Nephron (organoid): ENCODE data around the gene WDR73.

ENCODE experiments used
- H3K27ac Mint-ChIP-seq, 3 experiments: 2 replicates each; pipeline ENCODE4 v1.8.0; 2020; ENCODE audit warnings: mixed read lengths in 3 of 3, mild to moderate bottlenecking in 2 of 3, moderate library complexity in 1 of 3
- H3K27me3 Mint-ChIP-seq: 2 replicates; pipeline ENCODE4 v1.8.0; 2021; ENCODE audit warnings: low read depth, mild to moderate bottlenecking, moderate library complexity, mixed read lengths
- H3K36me3 Mint-ChIP-seq: 2 replicates; pipeline ENCODE4 v1.8.0; 2020; ENCODE audit warnings: low read depth, mixed read lengths
- H3K4me1 Mint-ChIP-seq: 2 replicates; pipeline ENCODE4 v1.8.0; 2020; ENCODE audit warnings: mixed read lengths
- H3K4me3 Mint-ChIP-seq, 3 experiments: 2 replicates each; pipeline ENCODE4 v1.8.0; 2020; ENCODE audit warnings: mild to moderate bottlenecking in 3 of 3, mixed read lengths in 3 of 3, moderate library complexity in 2 of 3
- H3K9me3 Mint-ChIP-seq: 2 replicates; pipeline ENCODE4 v1.8.0; 2020; ENCODE audit warnings: mixed read lengths
- CTCF ChIP-seq, 3 experiments: fragments of 200-600 bp; sonication (generic); IDR thresholded peaks; one replicate each; pipeline ENCODE4 v1.5.0; 2021; ENCODE audit warnings: antibody characterized with exemption in 3 of 3; ENCODE audit not compliant: unreplicated experiment in 3 of 3

The WDR73 gene

GRCh38 chr15:84681831-84682230 is 27.7 kb upstream of the WDR73 start:
- Mint-ChIP-seq H3K4me1 (no peaks in the 10 kb centered on the region), H3K27ac (no peak overlapping the region), H3K27me3 (no peaks in the 10 kb centered on the region), H3K9me3 (no peaks in the 10 kb centered on the region), H3K36me3 (peaks cover 48% of the 10 kb centered on the region), H3K4me3 (no peak overlapping the region)
- no peak for TF ChIP-seq CTCF (IDR thresholded peaks at IDR 0.05; ENCODE audit: unreplicated experiment in 3 of 3)

GRCh38 chr15:84671211-84671610 is 17.1 kb upstream of the WDR73 start:
- no peaks in the 10 kb centered on the region for H3K4me1 Mint-ChIP-seq
- H3K27me3 Mint-ChIP-seq: no peaks in the 10 kb centered on the region
- H3K9me3 Mint-ChIP-seq: no peaks in the 10 kb centered on the region
- H3K36me3 Mint-ChIP-seq: peaks cover 69% of the 10 kb centered on the region
- no peak overlapping the region for H3K27ac Mint-ChIP-seq
- no peak for TF ChIP-seq CTCF (IDR thresholded peaks at IDR 0.05; ENCODE audit: unreplicated experiment in 3 of 3)
- no peak overlapping the region for H3K4me3 Mint-ChIP-seq

DNA sequence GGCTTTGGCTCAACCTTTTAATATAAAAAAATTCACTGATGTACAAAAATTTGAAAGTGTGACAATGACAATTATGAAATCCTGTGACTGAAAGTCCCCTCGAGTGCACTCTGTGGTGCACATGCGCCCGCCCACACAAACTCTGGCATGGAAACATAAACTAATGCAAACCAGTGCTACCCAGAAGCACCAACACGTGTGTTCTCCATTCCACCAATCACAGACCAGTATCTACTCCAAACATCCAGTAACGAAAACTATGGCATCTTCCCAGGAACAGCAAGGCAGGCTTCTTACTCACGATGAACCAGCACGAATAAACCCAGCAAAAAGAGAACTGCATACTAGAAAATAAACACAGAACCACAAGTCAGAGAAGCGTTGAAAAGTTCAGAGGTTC is 15.6 kb upstream of the WDR73 start:
- no peak for TF ChIP-seq CTCF (IDR thresholded peaks at IDR 0.05; ENCODE audit: unreplicated experiment in 3 of 3)
- Mint-ChIP-seq H3K9me3 (no peaks in the 10 kb centered on the region), H3K4me3 (no peak overlapping the region), H3K27me3 (no peaks in the 10 kb centered on the region), H3K36me3 (peaks cover 67% of the 10 kb centered on the region), H3K4me1 (no peaks in the 10 kb centered on the region), H3K27ac (no peak overlapping the region)

GRCh38 chr15:84668221-84668982 is 14.3 kb upstream of the WDR73 start:
- H3K36me3 Mint-ChIP-seq: peaks cover 64% of the 10 kb centered on the region
- peak overlapping the region; percentile 17 to 78 (median 41) for H3K27ac Mint-ChIP-seq
- no peak overlapping the region for H3K4me3 Mint-ChIP-seq
- TF ChIP-seq CTCF (IDR thresholded peaks at IDR 0.05; ENCODE audit: unreplicated experiment in 3 of 3): no peak
- no peaks in the 10 kb centered on the region for H3K9me3 Mint-ChIP-seq
- no peaks in the 10 kb centered on the region for H3K27me3 Mint-ChIP-seq
- H3K4me1 Mint-ChIP-seq: no peaks in the 10 kb centered on the region

DNA sequence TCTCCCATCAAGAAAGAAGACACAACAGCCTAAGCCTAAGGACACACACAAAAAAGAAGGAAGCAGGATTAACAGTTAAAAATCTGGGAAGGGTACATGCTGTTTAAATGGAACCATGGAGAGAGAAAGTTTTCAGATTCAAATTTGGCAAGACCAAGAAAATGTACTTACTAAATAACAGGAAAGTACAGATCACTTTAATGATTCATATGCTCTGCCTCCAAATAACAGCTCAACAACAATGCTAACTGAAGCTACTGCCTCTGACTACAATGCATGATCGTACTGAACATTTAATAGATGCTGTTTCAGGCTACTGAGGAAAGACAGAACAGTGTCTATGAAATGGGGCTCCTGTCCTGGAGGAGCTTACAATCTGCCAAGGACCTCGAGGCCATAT is 12.3 kb upstream of the WDR73 start:
- TF ChIP-seq CTCF (IDR thresholded peaks at IDR 0.05; ENCODE audit: unreplicated experiment in 3 of 3): no peak
- no peaks in the 10 kb centered on the region for H3K4me1 Mint-ChIP-seq
- no peak overlapping the region for H3K27ac Mint-ChIP-seq
- H3K9me3 Mint-ChIP-seq: no peaks in the 10 kb centered on the region
- peaks cover 56% of the 10 kb centered on the region for H3K36me3 Mint-ChIP-seq
- H3K4me3 Mint-ChIP-seq: no peak overlapping the region
- H3K27me3 Mint-ChIP-seq: no peaks in the 10 kb centered on the region

DNA sequence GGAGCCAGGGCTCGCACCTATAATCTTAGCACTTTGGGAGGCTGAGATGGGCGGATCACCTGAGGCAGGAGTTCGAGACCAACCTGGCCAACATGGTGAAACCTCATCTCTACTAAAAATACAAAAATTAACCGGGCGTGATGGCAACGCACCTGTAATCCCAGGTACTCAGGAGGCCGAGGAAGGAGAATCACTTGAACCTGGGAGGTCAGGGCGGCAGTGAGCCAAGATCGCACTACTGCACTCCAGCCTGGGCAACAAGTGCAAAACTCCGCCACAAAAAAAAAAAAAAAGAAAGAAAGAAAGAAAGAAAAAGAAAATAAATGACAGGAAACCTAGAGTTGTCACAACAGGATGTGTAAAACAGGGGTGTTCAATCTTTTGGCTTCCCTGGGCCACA is 6.9 kb upstream of the WDR73 start:
- Mint-ChIP-seq H3K36me3 (peaks cover 21% of the 10 kb centered on the region), H3K27me3 (no peaks in the 10 kb centered on the region)
- TF ChIP-seq CTCF (IDR thresholded peaks at IDR 0.05; ENCODE audit: unreplicated experiment in 3 of 3): no peak

More for the DNA sequence above, 6.9 kb upstream of the WDR73 start:
- H3K4me1 Mint-ChIP-seq: peaks cover 13% of the 10 kb centered on the region
- no peak overlapping the region for H3K27ac Mint-ChIP-seq
- H3K4me3 Mint-ChIP-seq: no peak overlapping the region
- H3K9me3 Mint-ChIP-seq: no peaks in the 10 kb centered on the region
